Limb (tissue), 2 donors: ENCODE measurements around the gene SPSB3.
"Not testable (repeated sequence)": the region's sequence is repeated elsewhere in the genome, so short reads cannot be mapped to it uniquely, and the experiment has no call there.

Source experiments
- DNase-seq, 2 donors: peaks; one replicate each; pipeline ENCODE4 v3.0.0-alpha.2; 2016; ENCODE audit errors: extremely low spot score in 2 of 2

SPSB3 gene

GRCh38 chr16:1816396-1817275, 34.3 kb upstream of the SPSB3 start:
- no peak for DNase-seq

GRCh38 chr16:1815461-1815860, 33.1 kb upstream of the SPSB3 start:
- DNase-seq, result no peak

GRCh38 chr16:1812732-1813163, 30.4 kb upstream of the SPSB3 start:
- DNase-seq, result peak in 1 of 2 donors; percentile 37

- no peak for DNase-seq
These were observed 28.2 kb upstream of the SPSB3 start for GRCh38 chr16:1810536-1810935.

- no peak for DNase-seq
These were observed 27.7 kb upstream of the SPSB3 start for GRCh38 chr16:1810106-1810505.

GRCh38 chr16:1809281-1809801, 27.0 kb upstream of the SPSB3 start:
- peak in 1 of 2 donors; percentile 17 for DNase-seq

GRCh38 chr16:1808691-1809090, 26.3 kb upstream of the SPSB3 start:
- DNase-seq, result no peak

GRCh38 chr16:1807626-1808025, 25.3 kb upstream of the SPSB3 start:
- no peak for DNase-seq

- no peak for DNase-seq
These were observed 18.3 kb upstream of the SPSB3 start for GRCh38 chr16:1800701-1801100.

GRCh38 chr16:1799263-1799662, 16.9 kb upstream of the SPSB3 start:
- DNase-seq, result not testable (repeated sequence)

GRCh38 chr16:1794908-1795666, 12.7 kb upstream of the SPSB3 start:
- no peak for DNase-seq

GRCh38 chr16:1794221-1794871, 12.0 kb upstream of the SPSB3 start:
- peak in 1 of 2 donors; percentile 28 for DNase-seq

GRCh38 chr16:1793578-1794220, 11.3 kb upstream of the SPSB3 start, which contains the start of gene IGFALS:
IGFALS (minus strand) TSS chr16:1793705; CDS start chr16:1793652, 53 bp downstream.
- DNase-seq, result no peak

- no peak for DNase-seq
These were observed 10.6 kb upstream of the SPSB3 start for GRCh38 chr16:1792836-1793577.

- DNase-seq, result no peak
These were observed 9.8 kb upstream of the SPSB3 start for GRCh38 chr16:1791943-1792812.

GRCh38 chr16:1791256-1791942, 9.0 kb upstream of the SPSB3 start:
- DNase-seq, result no peak

- no peak for DNase-seq
These were observed 8.4 kb upstream of the SPSB3 start for GRCh38 chr16:1790611-1791255.

- no peak for DNase-seq
These were observed 7.9 kb upstream of the SPSB3 start for GRCh38 chr16:1790261-1790610.
